ENCODE data around the gene C1QTNF8. TPM values are rescaled to one million over a fixed set of nuclear protein-coding genes. Genes with fewer than 3 reads are reported as not detected.

The C1QTNF8 gene
- total RNA-seq, 2 donors from 2014 or later: not detected

GRCh38 chr16:1129106-1129960, 33.3 kb upstream of the C1QTNF8 start:
- intact Hi-C loops (cut with DNase I, micrococcal nuclease): no loop called here
- DNase-seq: no peak
- ATAC-seq: no peak

GRCh38 chr16:1127971-1128715, 32.1 kb upstream of the C1QTNF8 start:
- no peak for DNase-seq
- intact Hi-C loops (cut with DNase I, micrococcal nuclease): no loop called here
- no peak for ATAC-seq

- no peak for ATAC-seq
- DNase-seq: no peak
- intact Hi-C loops (cut with DNase I, micrococcal nuclease): no loop called here
These were observed 31.1 kb upstream of the C1QTNF8 start for GRCh38 chr16:1127101-1127500.

GRCh38 chr16:1126586-1126985, 30.5 kb upstream of the C1QTNF8 start:
- ATAC-seq: no peak
- intact Hi-C loops (cut with DNase I, micrococcal nuclease): no loop called here

GRCh38 chr16:1126044-1126443, 30.0 kb upstream of the C1QTNF8 start:
- intact Hi-C loops (cut with DNase I, micrococcal nuclease): no loop called here
- ATAC-seq (no peak), DNase-seq (no peak)

More at GRCh38 chr16:1126586-1126985, 30.5 kb upstream of the C1QTNF8 start:
- DNase-seq: no peak

- intact Hi-C loops (cut with DNase I, micrococcal nuclease): no loop called here
- peak in 1 of 2 donors; percentile 29 for DNase-seq
- ATAC-seq: peak; percentile 57
These were observed 29.4 kb upstream of the C1QTNF8 start for GRCh38 chr16:1125471-1125870.

GRCh38 chr16:1124795-1125194, 28.8 kb upstream of the C1QTNF8 start:
- intact Hi-C loops (cut with DNase I, micrococcal nuclease): no loop called here
- DNase-seq: no peak
- no peak for ATAC-seq

GRCh38 chr16:1124291-1124690, 28.2 kb upstream of the C1QTNF8 start:
- intact Hi-C loops (cut with DNase I, micrococcal nuclease): no loop called here
- DNase-seq (no peak), ATAC-seq (no peak)

GRCh38 chr16:1123525-1124230, 27.6 kb upstream of the C1QTNF8 start:
- ATAC-seq (no peak), DNase-seq (no peak)
- intact Hi-C loops (cut with DNase I, micrococcal nuclease): no loop called here

GRCh38 chr16:1122398-1122765, 26.3 kb upstream of the C1QTNF8 start:
- DNase-seq (no peak), ATAC-seq (no peak)
- intact Hi-C loops (cut with DNase I, micrococcal nuclease): no loop called here

GRCh38 chr16:1121601-1122397, 25.8 kb upstream of the C1QTNF8 start:
- ATAC-seq (no peak), DNase-seq (no peak)
- intact Hi-C loops (cut with DNase I, micrococcal nuclease): no loop called here

- intact Hi-C loops (cut with DNase I, micrococcal nuclease): no loop called here
- DNase-seq: no peak
- ATAC-seq: no peak
These were observed 25.0 kb upstream of the C1QTNF8 start for GRCh38 chr16:1121009-1121408.

GRCh38 chr16:1120577-1120941, 24.5 kb upstream of the C1QTNF8 start:
- intact Hi-C loops (cut with DNase I, micrococcal nuclease): no loop called here
- DNase-seq (no peak), ATAC-seq (no peak)

GRCh38 chr16:1119766-1120576, 23.9 kb upstream of the C1QTNF8 start:
- intact Hi-C loops (cut with DNase I, micrococcal nuclease): loop anchor here in 1 of 2 donors (10.0 kb wide), 1 partner anchor 75 kb away; no protein-coding TSS in a partner anchor
- DNase-seq: no peak
- no peak for ATAC-seq

GRCh38 chr16:1119129-1119528, 23.1 kb upstream of the C1QTNF8 start:
- intact Hi-C loops (cut with DNase I, micrococcal nuclease): loop anchor here in 1 of 2 donors (10.0 kb wide), 1 partner anchor 76 kb away; no protein-coding TSS in a partner anchor
- ATAC-seq (no peak), DNase-seq (no peak)

GRCh38 chr16:1117926-1118325, 21.9 kb upstream of the C1QTNF8 start:
- ATAC-seq (no peak), DNase-seq (no peak)
- intact Hi-C loops (cut with DNase I, micrococcal nuclease): loop anchor here in 1 of 2 donors (10.0 kb wide), 1 partner anchor 77 kb away; no protein-coding TSS in a partner anchor

GRCh38 chr16:1117176-1117900, 21.3 kb upstream of the C1QTNF8 start:
- no peak for DNase-seq
- no peak for ATAC-seq
- intact Hi-C loops (cut with DNase I, micrococcal nuclease): loop anchor here in 1 of 2 donors (10.0 kb wide), 1 partner anchor 77 kb away; no protein-coding TSS in a partner anchor
